ENCODE data around the gene RBM12. TPM values are rescaled to one million over a fixed set of nuclear protein-coding genes. Genes with fewer than 3 reads are reported as not detected.

RBM12 gene
- total RNA-seq, 1 donor from 2014 or later, result 8.9 TPM

DNA sequence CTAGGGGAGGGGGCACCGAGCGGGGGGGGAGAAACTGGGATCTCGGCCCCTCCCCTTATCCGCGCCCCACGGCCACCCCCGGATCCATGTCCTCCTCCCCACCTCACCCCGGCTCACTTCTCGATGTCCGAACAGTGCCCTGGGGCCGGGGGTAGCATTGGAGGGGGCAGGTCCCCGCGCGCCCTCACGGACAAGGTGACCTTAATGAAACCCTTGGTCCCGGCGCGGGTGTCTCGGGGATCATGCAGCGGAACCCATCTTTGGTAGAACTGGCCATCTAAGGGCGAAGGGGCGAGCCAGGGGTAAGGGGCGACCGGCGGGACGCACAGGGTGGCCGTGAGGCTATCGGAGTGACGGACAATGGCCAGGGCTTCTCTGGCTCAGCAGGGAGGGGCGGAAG is 62.7 kb downstream of the RBM12 start:
- intact Hi-C loops (cut with DNase I), result loop anchor here (1.0 to 5.0 kb wide), 3 partner anchors 16 to 95 kb away; partner anchors contain the start of genes CPNE1, NFS1, RBM12 and ROMO1
- no peak overlapping the region for H3K27ac ChIP-seq
- DNase-seq (ENCODE audit: low spot score in 2 of 2), result no peak

DNA sequence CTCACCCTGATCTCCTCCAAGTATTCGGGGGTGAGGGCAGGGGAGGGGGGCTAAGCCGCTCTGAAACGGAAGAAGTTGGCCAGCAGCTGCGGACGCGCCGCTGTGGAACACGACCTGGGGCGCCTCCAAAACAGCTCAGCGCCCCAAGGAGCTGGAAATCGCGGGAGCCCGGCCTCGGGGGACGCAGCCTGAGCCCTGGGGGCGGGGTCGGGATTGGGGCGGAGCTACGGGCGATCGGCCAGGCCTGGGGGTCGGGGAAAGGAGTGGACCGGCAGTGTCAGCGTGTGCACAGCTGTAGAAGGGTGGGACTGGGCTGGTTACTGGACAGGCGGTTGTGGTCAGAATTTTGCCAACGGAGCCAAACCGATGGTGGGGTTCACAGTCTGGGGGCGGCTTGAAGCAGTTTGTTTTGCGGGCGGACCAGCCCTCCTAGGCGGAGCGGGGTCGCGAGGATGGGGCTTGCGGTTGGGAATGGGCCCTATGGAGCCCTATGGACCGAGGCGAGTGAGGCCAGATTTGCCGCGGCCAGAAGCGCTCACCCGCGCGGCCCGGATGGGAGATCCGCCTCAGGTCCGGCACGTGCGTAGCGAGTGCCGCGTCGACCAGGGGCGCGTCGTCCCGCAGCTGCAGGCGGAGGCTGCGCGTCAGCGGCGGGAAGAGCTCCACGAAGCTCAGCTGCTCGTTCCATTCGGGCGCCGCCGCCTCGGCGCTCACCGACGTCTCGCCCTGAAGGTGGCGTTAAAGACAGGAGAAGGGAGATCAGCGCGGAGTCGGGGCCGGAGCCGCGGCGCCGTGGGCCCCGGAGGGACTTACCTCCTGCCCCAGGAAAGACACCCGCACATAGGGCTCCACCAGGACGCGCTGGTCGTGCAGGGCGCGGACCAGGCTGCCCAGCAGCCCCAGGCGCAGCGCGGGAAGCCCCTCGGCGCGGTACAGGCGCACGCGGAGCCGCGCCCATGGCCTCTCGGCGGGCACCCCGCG is 63.4 kb downstream of the RBM12 start:
- DNase-seq (ENCODE audit: low spot score in 2 of 2), result peak in 1 of 2 donors; percentile 84
- Histone ChIP-seq H3K27me3 (no peaks in the 10 kb centered on the region), H3K36me3 (no peaks in the 10 kb centered on the region), H3K4me1 (peaks cover 10 to 14% of the 10 kb centered on the region in 2 donors), H3K27ac (no peak overlapping the region), H3K4me3 (peak overlapping the region; percentile 66 to 71), H3K9me3 (no peaks in the 10 kb centered on the region)
- intact Hi-C loops (cut with DNase I), result loop anchor here (1.0 to 5.0 kb wide), 3 partner anchors 17 to 96 kb away; partner anchors contain the start of genes CPNE1, NFS1, RBM12 and ROMO1
- TF ChIP-seq, protein P1, sequence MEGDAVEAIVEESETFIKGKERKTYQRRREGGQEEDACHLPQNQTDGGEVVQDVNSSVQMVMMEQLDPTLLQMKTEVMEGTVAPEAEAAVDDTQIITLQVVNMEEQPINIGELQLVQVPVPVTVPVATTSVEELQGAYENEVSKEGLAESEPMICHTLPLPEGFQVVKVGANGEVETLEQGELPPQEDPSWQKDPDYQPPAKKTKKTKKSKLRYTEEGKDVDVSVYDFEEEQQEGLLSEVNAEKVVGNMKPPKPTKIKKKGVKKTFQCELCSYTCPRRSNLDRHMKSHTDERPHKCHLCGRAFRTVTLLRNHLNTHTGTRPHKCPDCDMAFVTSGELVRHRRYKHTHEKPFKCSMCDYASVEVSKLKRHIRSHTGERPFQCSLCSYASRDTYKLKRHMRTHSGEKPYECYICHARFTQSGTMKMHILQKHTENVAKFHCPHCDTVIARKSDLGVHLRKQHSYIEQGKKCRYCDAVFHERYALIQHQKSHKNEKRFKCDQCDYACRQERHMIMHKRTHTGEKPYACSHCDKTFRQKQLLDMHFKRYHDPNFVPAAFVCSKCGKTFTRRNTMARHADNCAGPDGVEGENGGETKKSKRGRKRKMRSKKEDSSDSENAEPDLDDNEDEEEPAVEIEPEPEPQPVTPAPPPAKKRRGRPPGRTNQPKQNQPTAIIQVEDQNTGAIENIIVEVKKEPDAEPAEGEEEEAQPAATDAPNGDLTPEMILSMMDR (IDR thresholded peaks at IDR 0.05), result peak; percentile 28 to 69 (median 30)

More for the DNA sequence above, 62.7 kb downstream of the RBM12 start:
- Histone ChIP-seq H3K9me3 (no peaks in the 10 kb centered on the region), H3K36me3 (no peaks in the 10 kb centered on the region), H3K27me3 (no peaks in the 10 kb centered on the region), H3K4me1 (peaks cover 10 to 14% of the 10 kb centered on the region in 2 donors), H3K4me3 (peak overlapping the region; percentile 66 to 71)
- TF ChIP-seq, protein P1 (IDR thresholded peaks at IDR 0.05), result no peak

DNA sequence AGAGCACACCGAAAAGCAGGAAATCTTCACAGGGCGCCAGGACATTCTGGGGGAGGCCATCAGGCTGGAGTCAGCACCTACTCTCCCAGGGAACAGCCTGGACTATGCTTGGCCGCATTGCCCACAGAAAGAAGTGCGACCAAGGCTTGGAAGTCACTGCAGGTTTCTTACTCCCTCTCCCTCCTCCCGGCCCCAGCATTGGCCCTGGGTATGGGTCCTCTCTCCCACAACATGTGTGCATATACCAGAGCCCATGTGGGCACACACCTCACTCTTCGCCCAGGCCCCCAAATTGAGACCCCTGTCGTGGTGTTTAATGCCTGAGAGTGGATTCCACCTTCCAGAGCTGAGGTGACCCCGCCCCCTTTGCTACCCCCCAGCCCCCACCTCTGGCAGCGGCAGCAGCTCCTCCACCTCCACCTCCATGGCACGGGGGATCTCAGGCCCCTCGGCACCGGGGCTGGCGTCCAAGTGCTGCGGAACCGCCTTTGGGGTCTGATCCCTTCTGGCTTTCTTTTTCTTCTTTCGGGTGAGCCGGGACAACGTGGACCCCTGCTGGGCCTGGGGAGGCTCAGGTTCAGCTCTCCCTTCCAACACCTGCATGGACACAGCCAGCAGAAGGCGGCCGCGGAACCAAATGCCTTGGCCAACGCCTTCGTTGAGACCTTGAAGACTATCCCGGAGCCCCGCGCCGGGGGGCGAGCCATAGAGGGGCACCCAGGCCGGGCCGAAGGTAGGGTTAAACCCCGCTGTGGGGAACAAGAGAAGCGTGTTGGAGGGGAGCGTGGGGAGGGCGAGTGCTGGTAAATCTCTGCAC is 64.3 kb downstream of the RBM12 start:
- Histone ChIP-seq H3K4me1 (peaks cover 10 to 14% of the 10 kb centered on the region in 2 donors), H3K36me3 (no peaks in the 10 kb centered on the region), H3K27ac (no peak overlapping the region), H3K9me3 (no peaks in the 10 kb centered on the region), H3K4me3 (peak overlapping the region; percentile 66 to 71), H3K27me3 (no peaks in the 10 kb centered on the region)
- no peak for DNase-seq (ENCODE audit: low spot score in 2 of 2)
- intact Hi-C loops (cut with DNase I), result loop anchor here (5.0 kb wide), 2 partner anchors 62 to 97 kb away; partner anchors contain the start of genes CPNE1, NFS1, RBM12 and ROMO1
- TF ChIP-seq, protein P1 (IDR thresholded peaks at IDR 0.05), result no peak

DNA sequence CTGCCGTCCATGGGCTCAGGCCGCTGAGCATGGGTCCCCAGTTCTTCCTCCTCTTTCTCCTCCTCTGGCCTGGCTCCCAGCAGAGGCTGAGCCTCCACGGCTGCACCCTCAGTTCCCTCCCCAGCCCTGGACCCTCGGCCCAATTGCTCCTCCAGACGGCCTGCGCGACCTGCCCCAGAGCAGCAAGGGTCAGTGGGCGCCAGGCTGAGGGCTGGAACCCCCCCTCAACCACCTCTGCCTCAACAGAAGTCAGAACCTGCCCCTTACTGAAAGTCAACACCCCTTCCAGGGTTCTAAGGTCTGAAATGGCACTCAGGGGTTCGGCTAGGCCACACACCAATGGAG is 65.0 kb downstream of the RBM12 start:
- Histone ChIP-seq H3K27ac (no peak overlapping the region), H3K27me3 (no peaks in the 10 kb centered on the region), H3K4me3 (no peak overlapping the region), H3K36me3 (no peaks in the 10 kb centered on the region), H3K4me1 (peaks cover 10 to 14% of the 10 kb centered on the region in 2 donors), H3K9me3 (no peaks in the 10 kb centered on the region)
- intact Hi-C loops (cut with DNase I), result loop anchor here (5.0 kb wide), 2 partner anchors 63 to 98 kb away; partner anchors contain the start of genes CPNE1, NFS1, RBM12 and ROMO1
- no peak for DNase-seq (ENCODE audit: low spot score in 2 of 2)
- TF ChIP-seq, protein P1 (IDR thresholded peaks at IDR 0.05), result no peak

Other genes starting within 250 kb of the RBM12 start
- 0.21 TPM for gene GDF5, start 226.7 kb downstream of the RBM12 start, total RNA-seq
- 17.0 TPM for gene CEP250, start 209.3 kb downstream of the RBM12 start, total RNA-seq
- not detected for gene C20orf173, start 135.2 kb downstream of the RBM12 start, total RNA-seq
- gene ERGIC3, start 122.8 kb downstream of the RBM12 start, total RNA-seq, result 67.7 TPM
- gene SPAG4, start 49.1 kb downstream of the RBM12 start, total RNA-seq, result 35.3 TPM
- gene CPNE1, start within 50 bp of the RBM12 start, total RNA-seq, result 208 TPM
- 62.2 TPM for gene NFS1, start 34.5 kb upstream of the RBM12 start, total RNA-seq
- gene ROMO1, start 34.5 kb upstream of the RBM12 start, total RNA-seq, result 85.5 TPM
- 232 TPM for gene RBM39, start 77.4 kb upstream of the RBM12 start, total RNA-seq
- 109 TPM for gene PHF20, start 107.1 kb upstream of the RBM12 start, total RNA-seq

Data from ascending aorta (tissue), 2 donors.